ENCODE measurements around the gene IRGC. TPM values are rescaled to one million over a fixed set of nuclear protein-coding genes. Genes with fewer than 3 reads are reported as not detected.

Gene IRGC
- total and polyA plus RNA-seq, 9 of the 15 experiments (the other 6 are each of a cell fraction or from before 2014, with no cell fraction given), result not detected

GRCh38 chr19:43755256-43755801 lies 39.5 kb downstream of the IRGC start (continued):
- TF ChIP-seq CUX1 (CRISPR knock-in tag; IDR thresholded peaks at IDR 0.05) (no peak), SAFB2 (IDR thresholded peaks at IDR 0.05; ENCODE audit: borderline replicate concordance, low read depth, low read length, severe bottlenecking) (no peak), DMBX1 (CRISPR knock-in tag; IDR thresholded peaks at IDR 0.05; ENCODE audit: borderline replicate concordance) (no peak; the same call in 1 of the 2 replicates), ZNF23 (CRISPR knock-in tag; IDR thresholded peaks at IDR 0.05) (no peak), PML (IDR thresholded peaks at IDR 0.05; ENCODE audit: low read length) (peak; percentile 66), BACH1 (tag; IDR thresholded peaks at IDR 0.05) (no peak), THAP12 (CRISPR knock-in tag; IDR thresholded peaks at IDR 0.05) (no peak), PRDM10 (IDR thresholded peaks at IDR 0.05; ENCODE audit: partially characterized antibody) (no peak), ZNF586 (CRISPR knock-in tag; conservative IDR thresholded peaks at IDR 0.05) (no peak), NFXL1 (CRISPR knock-in tag; IDR thresholded peaks at IDR 0.05) (no peak), TOE1 (IDR thresholded peaks at IDR 0.05; ENCODE audit: borderline replicate concordance) (no peak; the same call in 1 of the 2 replicates), TOE1 (CRISPR knock-in tag; IDR thresholded peaks at IDR 0.05; ENCODE audit: borderline replicate concordance, low read depth) (no peak), ELK1 (CRISPR knock-in tag; IDR thresholded peaks at IDR 0.05) (no peak), ZNF165 (CRISPR knock-in tag; IDR thresholded peaks at IDR 0.05; ENCODE audit: borderline replicate concordance) (no peak), RFX5 (IDR thresholded peaks at IDR 0.05; ENCODE audit: low read depth, low read length) (no peak)

Data from K562 (cell line).